GM18508 (cell line): Measurements from ENCODE around the gene PLXNB3.
"Not testable (repeated sequence)": the region's sequence is repeated elsewhere in the genome, so short reads cannot be mapped to it uniquely, and the experiment has no call there.

Experiments
- ATAC-seq: cut with Tn5 transposase; IDR thresholded peaks from one replicate; pipeline ENCODE4 v1.9.1; 2021; ENCODE audit warnings: moderate number of reproducible peaks; ENCODE audit not compliant: insufficient read depth, unreplicated experiment

Gene PLXNB3

GRCh38 chrX:153806999-153807575 lies 43.0 kb downstream of the PLXNB3 start:
- ATAC-seq = no peak

- no peak for ATAC-seq
These were observed 43.9 kb downstream of the PLXNB3 start for GRCh38 chrX:153807976-153808375.

GRCh38 chrX:153812220-153812619 lies 48.2 kb downstream of the PLXNB3 start:
- ATAC-seq = no peak

- ATAC-seq = no peak
These were observed 49.1 kb downstream of the PLXNB3 start for GRCh38 chrX:153813161-153813560.

- no peak for ATAC-seq
These were observed 50.7 kb downstream of the PLXNB3 start for GRCh38 chrX:153814591-153815315.

GRCh38 chrX:153816831-153817690 lies 53.0 kb downstream of the PLXNB3 start:
- no peak for ATAC-seq

GRCh38 chrX:153818064-153818463 lies 54.0 kb downstream of the PLXNB3 start:
- ATAC-seq = not testable (repeated sequence)

- no peak for ATAC-seq
These were observed 54.7 kb downstream of the PLXNB3 start for GRCh38 chrX:153818571-153819383.

GRCh38 chrX:153819384-153820040 lies 55.5 kb downstream of the PLXNB3 start:
- no peak for ATAC-seq

- no peak for ATAC-seq
These were observed 56.6 kb downstream of the PLXNB3 start for GRCh38 chrX:153820601-153821000.

GRCh38 chrX:153821066-153821465 lies 57.0 kb downstream of the PLXNB3 start:
- ATAC-seq = no peak

GRCh38 chrX:153824348-153824747 lies 60.3 kb downstream of the PLXNB3 start:
- no peak for ATAC-seq

- no peak for ATAC-seq
These were observed 61.0 kb downstream of the PLXNB3 start for GRCh38 chrX:153825042-153825441.
